Keratinocyte (primary cell): Measurements from ENCODE around the gene EFNB2.

Experiments used
- EZH2 ChIP-seq: IDR thresholded peaks from one replicate; pipeline ENCODE4 v1.6.1; 2012; ENCODE audit warnings: inconsistent platforms, mild to moderate bottlenecking, low read length, moderate library complexity
- TF ChIP-seq, protein P1 (sequence below), 3 experiments: IDR thresholded peaks in 1 of 3; conservative IDR thresholded peaks in 1 of 3; optimal IDR thresholded peaks in 1 of 3; 2 replicates in 2 of 3; 3 replicates in 1 of 3; pipeline versions ENCODE3 to v1.5.1; 2011; ENCODE audit warnings: low read length in 3 of 3, mild to moderate bottlenecking in 3 of 3, moderate library complexity in 2 of 3, control low read depth in 1 of 3, inconsistent platforms in 1 of 3; ENCODE audit not compliant: insufficient read depth in 2 of 3; ENCODE audit errors: extremely low read depth in 1 of 3

DNA sequence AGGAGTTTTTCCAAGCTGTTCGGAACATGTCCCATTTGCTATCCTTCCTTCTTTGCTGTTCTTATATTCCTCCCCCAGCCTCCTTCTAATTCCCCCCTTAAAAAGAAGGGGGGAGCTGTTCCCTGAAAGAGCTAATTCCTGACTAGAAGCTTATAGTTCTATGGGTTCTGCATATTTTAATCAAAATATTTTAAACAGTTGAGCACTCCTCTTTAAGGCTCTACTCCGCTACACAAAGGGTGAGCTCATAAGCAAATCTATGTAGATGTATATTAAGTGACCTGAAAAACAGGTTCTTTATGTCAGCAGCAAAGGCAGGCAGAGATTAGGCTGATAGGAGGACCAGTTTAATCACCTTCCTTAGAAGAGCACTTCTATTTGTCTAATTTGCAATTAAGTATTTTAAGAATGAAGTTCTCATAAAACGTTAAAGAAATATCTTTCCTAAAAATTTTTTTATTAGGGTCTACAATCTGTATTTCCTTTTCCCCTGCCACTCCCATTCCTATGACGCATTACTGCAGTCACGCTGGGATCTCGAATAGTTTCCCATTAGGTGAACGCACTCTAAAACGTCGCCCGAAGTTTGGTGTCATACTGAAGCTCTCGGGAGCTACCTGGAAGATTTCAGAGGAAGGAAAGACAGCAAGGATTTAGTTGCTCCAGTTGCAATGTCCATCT lies 5.2 kb downstream of the EFNB2 start:
- no peak for TF ChIP-seq EZH2
- TF ChIP-seq, protein P1, sequence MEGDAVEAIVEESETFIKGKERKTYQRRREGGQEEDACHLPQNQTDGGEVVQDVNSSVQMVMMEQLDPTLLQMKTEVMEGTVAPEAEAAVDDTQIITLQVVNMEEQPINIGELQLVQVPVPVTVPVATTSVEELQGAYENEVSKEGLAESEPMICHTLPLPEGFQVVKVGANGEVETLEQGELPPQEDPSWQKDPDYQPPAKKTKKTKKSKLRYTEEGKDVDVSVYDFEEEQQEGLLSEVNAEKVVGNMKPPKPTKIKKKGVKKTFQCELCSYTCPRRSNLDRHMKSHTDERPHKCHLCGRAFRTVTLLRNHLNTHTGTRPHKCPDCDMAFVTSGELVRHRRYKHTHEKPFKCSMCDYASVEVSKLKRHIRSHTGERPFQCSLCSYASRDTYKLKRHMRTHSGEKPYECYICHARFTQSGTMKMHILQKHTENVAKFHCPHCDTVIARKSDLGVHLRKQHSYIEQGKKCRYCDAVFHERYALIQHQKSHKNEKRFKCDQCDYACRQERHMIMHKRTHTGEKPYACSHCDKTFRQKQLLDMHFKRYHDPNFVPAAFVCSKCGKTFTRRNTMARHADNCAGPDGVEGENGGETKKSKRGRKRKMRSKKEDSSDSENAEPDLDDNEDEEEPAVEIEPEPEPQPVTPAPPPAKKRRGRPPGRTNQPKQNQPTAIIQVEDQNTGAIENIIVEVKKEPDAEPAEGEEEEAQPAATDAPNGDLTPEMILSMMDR (optimal IDR thresholded peaks at IDR 0.05 in 1 of 3, IDR thresholded peaks at IDR 0.05 in 1 of 3, conservative IDR thresholded peaks at IDR 0.05 in 1 of 3; ENCODE audit: extremely low read depth in 1 of 3, insufficient read depth in 2 of 3, low read length in 3 of 3) = no peak
